Activated T-helper 17 cell treated with anti-CD3 and anti-CD28 coated beads, Interleukin-2, amount 50 U/mL, for 72 hours (primary cell): ENCODE measurements around the gene ANKLE1. TPM values are rescaled to one million over a fixed set of nuclear protein-coding genes. Genes with fewer than 3 reads are reported as not detected.
A peak's percentile ranks its signal among the peaks of the same experiment; 100 is the strongest.

Experiments
- ATAC-seq: fragments of 150-1000 bp; cut with Tn5 transposase; replicated peaks from 2 replicates; pipeline ENCODE4 v1.10.0; 2021; ENCODE audit warnings: mild to moderate bottlenecking, moderate library complexity
- H3K27ac Mint-ChIP-seq: one replicate; pipeline ENCODE4 v1.8.0; 2022; ENCODE audit warnings: mixed read lengths
- H3K27me3 Mint-ChIP-seq: one replicate; pipeline ENCODE4 v1.8.0; 2022; ENCODE audit warnings: mixed read lengths
- H3K36me3 Mint-ChIP-seq: one replicate; pipeline ENCODE4 v1.8.0; 2022; ENCODE audit warnings: low read depth, mild to moderate bottlenecking, mixed read lengths
- H3K4me1 Mint-ChIP-seq: one replicate; pipeline ENCODE4 v1.8.0; 2022; ENCODE audit warnings: mixed read lengths
- H3K4me3 Mint-ChIP-seq: one replicate; pipeline ENCODE4 v1.8.0; 2022; ENCODE audit warnings: mild to moderate bottlenecking, mixed read lengths
- H3K9me3 Mint-ChIP-seq: one replicate; pipeline ENCODE4 v1.8.0; 2022; ENCODE audit warnings: mixed read lengths
- total RNA-seq, 2 donors: library from RNA; stranded (reverse); gene quantifications; one replicate each; pipeline ENCODE4 v1.2.3, GENCODE V29; 2022

Gene ANKLE1
- 10 to 100 TPM in 1 of 2 donors, 1 to 10 TPM in 1; 4.4 to 11.6 TPM for total RNA-seq

GRCh38 chr19:17281391-17282304, at the start of gene ANKLE1:
Gene ANKLE1 (plus strand): TSS chr19:17281901. CDS start chr19:17281921, 20 bp downstream.
- ATAC-seq = peak; percentile 35
- H3K4me3 Mint-ChIP-seq = peak within 1 kb of the TSS; percentile 84
- H3K4me1 Mint-ChIP-seq = no peaks in the 10 kb centered on the region
- no peaks in the 10 kb centered on the region for H3K27me3 Mint-ChIP-seq
- peaks cover 20% of the 10 kb centered on the region for H3K36me3 Mint-ChIP-seq
- H3K27ac Mint-ChIP-seq = no peak within 1 kb of the TSS
- no peaks in the 10 kb centered on the region for H3K9me3 Mint-ChIP-seq

DNA sequence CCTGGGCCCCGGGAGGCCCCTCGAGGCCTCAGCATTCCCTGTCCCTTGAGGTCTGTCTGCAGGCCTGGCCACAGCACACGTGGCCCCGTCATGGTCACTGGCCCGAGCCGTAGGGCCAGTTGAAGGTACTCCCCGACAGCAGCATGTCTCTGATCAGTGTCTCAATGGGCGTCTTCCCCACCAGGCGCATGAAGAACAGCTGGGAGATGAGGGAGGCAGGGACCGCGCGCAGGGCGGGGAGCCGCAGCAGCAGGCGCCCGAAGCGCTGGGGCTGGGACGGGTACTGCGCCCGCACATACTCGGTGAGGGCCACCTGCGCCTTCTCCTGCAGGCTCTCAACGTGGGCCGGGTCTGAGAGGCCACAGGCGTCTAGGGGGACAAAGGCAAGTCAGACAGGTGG, 49.4 kb upstream of the ANKLE1 start:
- no peak overlapping the region for H3K27ac Mint-ChIP-seq
- H3K27me3 Mint-ChIP-seq = no peaks in the 10 kb centered on the region
- no peak for ATAC-seq

DNA sequence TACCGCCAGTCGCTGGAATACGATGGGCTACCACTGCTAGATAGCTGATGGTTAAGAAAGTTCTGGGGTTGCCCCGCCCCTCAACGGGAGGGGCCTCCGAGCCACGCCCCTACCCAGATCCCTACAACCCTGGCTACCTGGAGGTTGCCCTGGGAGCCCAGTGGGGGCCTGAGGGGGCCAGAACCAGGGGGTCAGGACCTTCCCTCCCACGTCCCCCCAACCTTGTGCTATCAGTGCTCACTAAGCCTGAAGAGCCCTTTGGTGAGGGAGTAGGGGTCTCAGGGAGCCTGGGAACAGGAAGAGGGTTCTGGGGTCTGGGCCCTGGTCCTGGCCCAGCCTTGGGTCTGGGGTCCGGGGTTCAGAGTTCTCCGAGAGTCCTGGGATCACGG, 46.8 kb upstream of the ANKLE1 start:
- ATAC-seq = peak; percentile 83
- Mint-ChIP-seq H3K9me3 (no peaks in the 10 kb centered on the region), H3K4me1 (no peaks in the 10 kb centered on the region), H3K27me3 (no peaks in the 10 kb centered on the region), H3K36me3 (peaks cover 30% of the 10 kb centered on the region), H3K4me3 (peak overlapping the region; percentile 77), H3K27ac (peak overlapping the region; percentile 50)

More for the DNA sequence above, 49.4 kb upstream of the ANKLE1 start:
- H3K4me3 Mint-ChIP-seq = no peak overlapping the region
- H3K9me3 Mint-ChIP-seq = no peaks in the 10 kb centered on the region
- peaks cover under 1% of the 10 kb centered on the region for H3K4me1 Mint-ChIP-seq
- H3K36me3 Mint-ChIP-seq = peaks cover 30% of the 10 kb centered on the region

DNA sequence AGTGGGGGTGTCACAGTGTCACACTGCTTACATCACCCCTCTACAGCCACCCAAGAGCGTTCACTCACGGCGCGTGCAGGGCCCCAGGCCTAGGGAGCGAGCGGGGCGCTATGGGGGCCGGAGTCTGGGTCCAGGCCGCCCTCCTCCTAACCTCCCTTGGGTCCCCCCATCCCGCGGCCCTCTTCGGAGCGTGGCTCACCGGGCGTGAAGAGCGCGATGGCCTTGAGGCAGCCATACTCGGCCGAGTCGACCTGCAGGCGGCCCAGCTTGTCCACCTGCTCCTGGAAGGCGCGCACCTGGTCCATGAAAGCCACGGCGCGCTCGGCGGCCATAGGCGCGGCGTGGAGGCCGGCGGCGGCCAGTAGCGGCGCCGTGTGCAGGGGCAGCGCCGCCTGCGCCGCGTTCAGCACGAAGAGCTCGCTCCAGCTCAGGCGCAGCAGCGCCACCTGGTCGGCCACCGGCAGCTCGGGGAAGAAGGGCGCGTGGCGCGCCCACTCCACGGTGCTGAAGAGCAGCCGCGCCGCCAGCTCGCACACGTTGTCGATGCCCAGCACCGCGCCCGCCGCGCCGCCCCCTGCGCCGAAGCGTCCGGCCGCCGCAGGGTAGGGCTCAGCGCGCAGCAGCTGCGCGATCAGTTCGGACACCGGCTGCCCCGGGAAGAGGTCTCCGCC, 46.3 kb upstream of the ANKLE1 start:
- H3K36me3 Mint-ChIP-seq = peaks cover 30% of the 10 kb centered on the region

GRCh38 chr19:17235971-17236777, 45.5 kb upstream of the ANKLE1 start:
- Mint-ChIP-seq H3K27me3 (no peaks in the 10 kb centered on the region), H3K4me1 (no peaks in the 10 kb centered on the region), H3K36me3 (peaks cover 24% of the 10 kb centered on the region), H3K27ac (no peak overlapping the region), H3K4me3 (peak overlapping the region; percentile 77), H3K9me3 (no peaks in the 10 kb centered on the region)
- no peak for ATAC-seq

More for the DNA sequence above, 46.3 kb upstream of the ANKLE1 start:
- Mint-ChIP-seq H3K4me1 (no peaks in the 10 kb centered on the region), H3K27me3 (no peaks in the 10 kb centered on the region), H3K4me3 (peak overlapping the region; percentile 77), H3K9me3 (no peaks in the 10 kb centered on the region), H3K27ac (peak overlapping the region; percentile 50)
- ATAC-seq = peak; percentile 89

DNA sequence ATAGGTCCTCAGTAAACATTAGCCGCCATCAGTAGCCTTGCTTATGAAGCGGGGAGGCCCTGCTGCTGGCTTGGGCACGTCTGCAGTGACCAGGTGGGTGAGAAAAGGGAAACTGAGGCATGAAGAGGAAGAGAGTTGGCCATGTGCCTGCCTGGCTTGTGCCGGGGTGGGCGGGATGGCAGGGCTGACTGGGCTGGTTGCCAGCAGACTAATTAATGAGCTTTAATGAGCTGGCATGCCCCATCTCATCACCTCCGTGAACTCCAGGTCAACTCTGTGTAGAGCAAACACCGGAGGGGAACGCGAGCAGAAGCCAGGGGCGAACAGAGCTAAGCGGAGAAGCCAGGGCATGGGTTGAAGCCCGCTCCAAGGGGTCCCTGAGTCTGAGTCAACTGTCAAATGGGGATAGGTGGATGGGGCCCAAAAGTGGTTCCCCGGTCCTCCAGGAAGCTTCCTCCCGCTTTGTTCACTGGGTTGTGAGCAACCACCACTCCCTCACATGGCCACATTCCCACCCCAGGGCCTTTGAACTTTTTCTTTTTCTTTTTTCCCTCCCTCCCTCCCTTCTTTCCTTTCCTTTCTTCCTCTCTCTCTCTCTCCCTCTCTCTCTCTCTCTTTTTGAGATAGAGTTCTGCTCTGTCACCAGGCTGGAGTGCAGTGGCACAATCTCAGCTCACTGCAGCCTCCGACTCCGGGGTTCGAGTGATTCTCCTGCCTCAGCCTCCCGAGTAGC, 44.7 kb upstream of the ANKLE1 start:
- ATAC-seq = no peak
- Mint-ChIP-seq H3K4me3 (peak overlapping the region; percentile 77), H3K27me3 (no peaks in the 10 kb centered on the region)

GRCh38 chr19:17237747-17238706, 43.7 kb upstream of the ANKLE1 start:
- Mint-ChIP-seq H3K27ac (no peak overlapping the region), H3K9me3 (no peaks in the 10 kb centered on the region), H3K4me1 (no peaks in the 10 kb centered on the region), H3K36me3 (peaks cover 9% of the 10 kb centered on the region), H3K4me3 (peak overlapping the region; percentile 48), H3K27me3 (no peaks in the 10 kb centered on the region)
- ATAC-seq = no peak

More for the DNA sequence above, 44.7 kb upstream of the ANKLE1 start:
- Mint-ChIP-seq H3K27ac (no peak overlapping the region), H3K9me3 (no peaks in the 10 kb centered on the region), H3K4me1 (no peaks in the 10 kb centered on the region), H3K36me3 (peaks cover 20% of the 10 kb centered on the region)

DNA sequence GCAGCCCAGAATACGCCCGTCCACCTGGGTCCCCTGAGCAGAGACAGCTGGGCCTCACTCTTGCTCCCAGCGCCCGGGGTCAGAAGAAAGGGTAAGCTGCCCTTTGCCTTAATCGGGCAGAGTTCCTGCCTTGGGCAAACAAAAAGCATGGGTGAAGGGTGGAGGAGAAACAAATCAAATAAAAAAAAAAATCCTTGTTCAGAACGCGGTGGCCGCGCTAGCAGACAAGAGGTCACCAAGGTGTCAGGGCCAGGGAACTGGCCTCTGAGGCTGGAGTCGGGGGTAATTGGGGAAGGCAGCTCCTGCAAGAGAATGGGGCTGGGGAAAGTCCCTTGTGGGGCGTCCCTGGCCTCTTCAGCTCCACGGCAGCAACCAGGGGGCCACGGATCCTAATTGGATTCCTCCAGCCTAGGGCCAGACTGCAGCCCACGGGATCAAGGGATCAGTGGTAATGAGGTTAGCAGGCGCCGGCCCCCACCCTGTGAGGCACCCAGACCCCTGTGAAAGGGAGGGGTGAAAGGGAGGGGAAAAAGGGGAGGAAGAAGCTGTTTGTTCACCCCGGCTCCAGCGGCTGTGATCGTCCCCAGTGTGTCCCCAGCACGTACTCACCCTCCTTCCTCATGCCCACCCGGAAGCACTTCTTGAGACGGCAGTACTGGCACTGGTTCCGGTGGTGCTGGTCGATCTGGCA, 41.5 kb upstream of the ANKLE1 start:
- Mint-ChIP-seq H3K27ac (no peak overlapping the region), H3K9me3 (no peaks in the 10 kb centered on the region), H3K4me3 (no peak overlapping the region), H3K27me3 (no peaks in the 10 kb centered on the region), H3K4me1 (no peaks in the 10 kb centered on the region), H3K36me3 (no peaks in the 10 kb centered on the region)
- no peak for ATAC-seq

DNA sequence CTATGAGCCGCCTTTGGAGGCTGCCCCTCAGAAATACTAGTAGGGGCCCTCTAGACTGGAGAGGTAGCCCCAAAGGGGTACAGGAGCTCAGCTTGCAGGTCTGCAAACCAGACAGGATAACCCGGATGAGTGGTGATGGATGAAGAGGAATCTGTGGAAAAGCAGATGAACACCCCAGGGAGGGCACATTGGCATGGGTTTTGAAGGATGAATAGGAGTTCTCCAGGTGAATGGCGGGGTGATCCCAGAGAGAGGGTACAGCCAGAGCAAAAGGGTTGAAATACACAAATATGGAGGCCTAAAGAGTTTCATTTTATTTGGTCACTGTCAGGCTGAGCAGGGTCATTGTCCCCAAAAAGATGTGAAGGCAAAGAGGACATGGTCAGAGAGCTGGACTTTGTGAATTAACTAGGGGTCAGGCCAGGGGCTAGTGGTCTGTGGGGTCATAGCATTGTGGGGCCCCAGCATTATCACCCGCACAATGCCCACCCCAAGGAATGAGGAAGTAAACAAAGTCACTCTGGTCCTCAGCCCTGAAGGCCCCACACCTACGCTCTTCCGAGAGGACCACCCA, 40.8 kb upstream of the ANKLE1 start:
- Mint-ChIP-seq H3K36me3 (no peaks in the 10 kb centered on the region), H3K9me3 (no peaks in the 10 kb centered on the region), H3K27me3 (no peaks in the 10 kb centered on the region), H3K4me1 (no peaks in the 10 kb centered on the region), H3K4me3 (no peak overlapping the region), H3K27ac (no peak overlapping the region)
- no peak for ATAC-seq

DNA sequence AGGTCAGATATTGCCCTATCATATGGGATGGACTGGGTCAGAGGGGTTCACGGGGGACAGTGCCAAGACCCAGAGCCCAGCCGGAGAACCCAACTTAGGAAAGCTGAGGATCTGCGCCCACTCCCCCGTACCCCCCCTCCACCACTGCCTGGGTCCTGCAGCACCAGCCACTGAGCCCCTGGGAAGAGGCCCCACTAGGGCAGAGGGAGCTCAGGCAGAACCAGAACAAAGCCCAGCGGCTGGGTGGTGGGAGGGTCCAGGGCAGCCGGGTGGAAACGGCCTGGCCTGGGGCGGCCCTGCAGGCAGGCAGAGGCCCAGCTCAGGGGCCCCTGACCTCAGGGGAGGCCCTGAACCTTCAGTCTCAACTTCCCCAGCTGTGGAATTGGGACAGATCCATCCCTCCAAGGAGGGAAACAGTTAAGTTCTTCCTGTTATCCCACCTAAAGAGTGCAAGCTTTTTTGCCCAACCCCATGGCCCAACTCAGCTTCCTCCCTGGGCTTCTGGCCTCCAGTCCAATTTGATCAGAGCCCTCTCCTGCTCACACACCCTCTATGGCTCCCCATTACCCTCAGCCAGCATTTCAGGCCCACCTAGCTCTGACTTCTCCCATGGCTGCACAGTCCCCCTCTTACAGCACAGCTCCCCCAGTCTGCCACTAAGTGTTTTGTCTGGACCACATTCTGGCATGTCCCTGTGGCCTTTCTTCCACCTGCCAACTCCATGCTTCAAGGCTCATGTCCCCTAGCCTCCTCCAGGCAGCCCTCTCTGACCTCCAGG, 39.1 kb upstream of the ANKLE1 start:
- H3K9me3 Mint-ChIP-seq = no peaks in the 10 kb centered on the region
- no peaks in the 10 kb centered on the region for H3K27me3 Mint-ChIP-seq
- H3K4me1 Mint-ChIP-seq = no peaks in the 10 kb centered on the region
- no peaks in the 10 kb centered on the region for H3K36me3 Mint-ChIP-seq
- H3K4me3 Mint-ChIP-seq = no peak overlapping the region
- no peak for ATAC-seq
- peak overlapping the region; percentile 17 for H3K27ac Mint-ChIP-seq

GRCh38 chr19:17243211-17243829, 38.4 kb upstream of the ANKLE1 start:
- no peak overlapping the region for H3K4me3 Mint-ChIP-seq
- no peak for ATAC-seq
- peak overlapping the region; percentile 17 for H3K27ac Mint-ChIP-seq
- H3K36me3 Mint-ChIP-seq = no peaks in the 10 kb centered on the region
- H3K9me3 Mint-ChIP-seq = no peaks in the 10 kb centered on the region
- no peaks in the 10 kb centered on the region for H3K27me3 Mint-ChIP-seq
- no peaks in the 10 kb centered on the region for H3K4me1 Mint-ChIP-seq
